ENCODE results near the gene SPATA45. TPM values are rescaled to one million over a fixed set of nuclear protein-coding genes. Genes with fewer than 3 reads are reported as not detected.

Gene SPATA45
- total and polyA plus RNA-seq, 2 of the 8 experiments (the other 6 are each of a cell fraction or from before 2014, with no cell fraction given), result 0.21 to 0.65 TPM

DNA sequence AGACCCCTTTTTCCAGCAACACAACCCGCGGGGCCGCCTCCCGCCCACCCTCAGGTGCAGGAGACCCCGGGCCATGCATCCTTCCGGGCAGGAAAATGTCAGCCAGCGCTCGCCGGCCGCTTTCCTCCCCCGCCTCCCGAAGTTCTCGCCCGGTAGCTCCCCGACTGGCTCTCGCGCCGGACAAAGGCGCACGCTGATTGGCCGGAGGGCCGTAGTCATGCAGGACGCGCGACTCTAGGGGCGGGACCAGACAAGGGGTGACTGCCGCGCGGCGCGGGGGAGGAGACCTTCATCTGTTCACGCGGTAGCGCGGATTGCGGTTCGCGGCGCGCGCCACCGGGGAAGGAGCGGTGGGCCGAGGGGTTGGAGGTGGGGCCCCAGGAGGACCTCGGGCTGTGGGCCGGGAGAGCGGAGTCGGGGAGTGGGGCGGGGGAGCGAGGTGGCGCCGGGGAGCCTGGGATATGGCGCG lies 10.6 kb upstream of the SPATA45 start, which contains the start of gene FLVCR1:
Gene FLVCR1, plus strand, starts transcription at position 284 of the 469 bp plus-strand sequence. Its CDS starts 178 bp downstream, at position 462.
- Histone ChIP-seq H4K5ac (ENCODE audit: insufficient read length, low read depth, low read length) (peak within 1 kb of the TSS; percentile 78), H3K27ac (ENCODE audit: low read depth, low read length) (peak within 1 kb of the TSS; percentile 62), H2AK5ac (ENCODE audit: low read depth, low read length) (no peak within 1 kb of the TSS), H2BK120ac (replicated peaks; ENCODE audit: low read depth, low read length) (peak within 1 kb of the TSS; percentile 80), H3K23me2 (ENCODE audit: low read depth, low read length) (peaks cover 7% of the 10 kb centered on the region), H3K4me1 (replicated peaks in 1 of 4; ENCODE audit: control insufficient read depth in 3 of 4, insufficient read depth in 4 of 4, low read length in 3 of 4) (peaks cover 2 to 10% (median 6%) of the 10 kb centered on the region in 4 experiments), H2BK12ac (ENCODE audit: low read depth, low read length) (peak within 1 kb of the TSS; percentile 77), H3K36me3 (ENCODE audit: control insufficient read depth in 2 of 4, insufficient read depth in 4 of 4, low read length in 3 of 4) (peaks cover 0 to 33% (median 6%) of the 10 kb centered on the region in 4 experiments; a peak in 5 of 8 replicates), H3K9ac (replicated peaks in 1 of 4; ENCODE audit: extremely low read depth in 1 of 4, low read depth in 3 of 4, low read length in 3 of 4) (peak within 1 kb of the TSS; percentile 60 to 83 (median 82)), H2BK5ac (ENCODE audit: low read depth, low read length) (peak within 1 kb of the TSS; percentile 89), H3K27me3 (replicated peaks in 1 of 4; ENCODE audit: control insufficient read depth in 3 of 4, extremely low read depth in 1 of 4, insufficient read depth in 3 of 4, low read length in 3 of 4) (no peaks in the 10 kb centered on the region), H3K18ac (ENCODE audit: extremely low read depth, low read length) (peak within 1 kb of the TSS; percentile 80), H3K4me3 (ENCODE audit: extremely low read depth in 1 of 4, insufficient read depth in 2 of 4, low read depth in 3 of 4, low read length in 4 of 4) (peak within 1 kb of the TSS; percentile 74 to 96 (median 86)), H2BK15ac (ENCODE audit: low read length) (0 out of 2 replicates have a peak within 1 kb of the TSS, but pooled peaks have one; percentile 48), H3K56ac (replicated peaks; ENCODE audit: insufficient read length, low read depth, low read length) (peak within 1 kb of the TSS; percentile 73), H3K9me3 (ENCODE audit: insufficient read depth in 2 of 2, low read depth in 1 of 2, low read length in 1 of 2) (no peaks in the 10 kb centered on the region), H3K79me2 (ENCODE audit: control insufficient read depth in 1 of 2, insufficient read depth in 2 of 2, low read length in 2 of 2) (peaks cover 38 to 60% of the 10 kb centered on the region in 2 experiments), H3K23ac (ENCODE audit: insufficient read length) (peak within 1 kb of the TSS; percentile 19), H4K8ac (ENCODE audit: extremely low read depth, insufficient read depth, low read length) (peak within 1 kb of the TSS; percentile 39), H3K79me1 (ENCODE audit: low read depth, low read length) (peaks cover 9% of the 10 kb centered on the region; the same call in 1 of the 2 replicates), H2BK20ac (ENCODE audit: low read length) (no peak within 1 kb of the TSS; the same call in 1 of the 2 replicates), H3K4ac (replicated peaks; ENCODE audit: insufficient read length, low read depth, low read length) (peak within 1 kb of the TSS; percentile 63), H2AFZ (ENCODE audit: low read length) (peak within 1 kb of the TSS; percentile 69; the same call in 1 of the 2 replicates), H4K20me1 (replicated peaks in 1 of 2; ENCODE audit: control insufficient read depth in 1 of 2, insufficient read depth in 2 of 2, low read length in 2 of 2) (peaks cover 6 to 20% of the 10 kb centered on the region in 2 experiments), H3K14ac (ENCODE audit: insufficient read length) (peak within 1 kb of the TSS; percentile 19), H4K91ac (replicated peaks; ENCODE audit: insufficient read length, low read length) (peak within 1 kb of the TSS; percentile 78), H3K4me2 (ENCODE audit: insufficient read depth in 1 of 2, low read depth in 2 of 2, low read length in 2 of 2) (peak within 1 kb of the TSS; percentile 71 to 85)
- peak; percentile 79 to 94 for DNase-seq (ENCODE audit: low read depth in 1 of 2, low spot score in 2 of 2)
- 4% methylated on average over 45 of the region's 54 CpGs; no CpG with 5 or more reads in 1 of the 2 experiments for WGBS, 2 experiments (ENCODE audit: extremely low coverage in 1 of 2, insufficient coverage in 1 of 2, insufficient read length in 1 of 2, insufficient replicate concordance in 2 of 2, low coverage in 1 of 2, low lambda C conversion rate in 2 of 2, missing lambda C conversion rate in 1 of 2)
- ChIA-PET POLR2A (ENCODE audit: partially characterized antibody) (interaction anchor here (0.6 to 8.1 kb wide), 41 partner anchors 10 to 344 kb away, joined by 3 to 67 read pairs (median 4); partner anchors contain the start of genes ATF3, NSL1, SPATA45 and TATDN3), CTCF (ENCODE audit: partially characterized antibody) (interaction anchor here (0.9 to 1.6 kb wide), 5 partner anchors 43 to 129 kb away, joined by 3 to 6 read pairs (median 3); no protein-coding TSS in a partner anchor)
- no peak for FAIRE-seq
- TF ChIP-seq EP300 (IDR thresholded peaks at IDR 0.05; ENCODE audit: borderline replicate concordance in 1 of 2, low read depth in 2 of 2, low read length in 2 of 2) (no peak), POLR2A (IDR thresholded peaks at IDR 0.05; ENCODE audit: control extremely low read depth in 1 of 2, low read depth in 2 of 2, low read length in 2 of 2) (peak; percentile 46 to 60; a peak in 2 of 3 replicates), EZH2 (IDR thresholded peaks at IDR 0.05; ENCODE audit: low read depth, low read length, severe bottlenecking) (no peak), SIX5 (IDR thresholded peaks at IDR 0.05; ENCODE audit: low read depth, low read length) (no peak), CHD2 (IDR thresholded peaks at IDR 0.05; ENCODE audit: low read length) (0 out of 2 replicates have a peak, but pooled peaks have one; percentile 59), CBX8 (IDR thresholded peaks at IDR 0.05; ENCODE audit: borderline replicate concordance, low read depth, low read length) (no peak), RBBP5 (IDR thresholded peaks at IDR 0.05; ENCODE audit: borderline replicate concordance, low read depth, low read length) (peak; percentile 87; the same call in 1 of the 2 replicates), SP2 (IDR thresholded peaks at IDR 0.05; ENCODE audit: low read length) (no peak), CHD1 (IDR thresholded peaks at IDR 0.05; ENCODE audit: low read depth, low read length) (no peak), RXRA (IDR thresholded peaks at IDR 0.05; ENCODE audit: insufficient read depth, low read depth, low read length) (no peak), TBP (IDR thresholded peaks at IDR 0.05; ENCODE audit: low read depth, low read length) (peak; percentile 72)
- TF ChIP-seq, protein P1, sequence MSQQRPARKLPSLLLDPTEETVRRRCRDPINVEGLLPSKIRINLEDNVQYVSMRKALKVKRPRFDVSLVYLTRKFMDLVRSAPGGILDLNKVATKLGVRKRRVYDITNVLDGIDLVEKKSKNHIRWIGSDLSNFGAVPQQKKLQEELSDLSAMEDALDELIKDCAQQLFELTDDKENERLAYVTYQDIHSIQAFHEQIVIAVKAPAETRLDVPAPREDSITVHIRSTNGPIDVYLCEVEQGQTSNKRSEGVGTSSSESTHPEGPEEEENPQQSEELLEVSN (IDR thresholded peaks at IDR 0.05), result peak; percentile 43; the same call in 1 of the 2 replicates

Measured in H1 (cell line).